ENCODE data around the gene ZBTB7C.

ZBTB7C gene

DNA sequence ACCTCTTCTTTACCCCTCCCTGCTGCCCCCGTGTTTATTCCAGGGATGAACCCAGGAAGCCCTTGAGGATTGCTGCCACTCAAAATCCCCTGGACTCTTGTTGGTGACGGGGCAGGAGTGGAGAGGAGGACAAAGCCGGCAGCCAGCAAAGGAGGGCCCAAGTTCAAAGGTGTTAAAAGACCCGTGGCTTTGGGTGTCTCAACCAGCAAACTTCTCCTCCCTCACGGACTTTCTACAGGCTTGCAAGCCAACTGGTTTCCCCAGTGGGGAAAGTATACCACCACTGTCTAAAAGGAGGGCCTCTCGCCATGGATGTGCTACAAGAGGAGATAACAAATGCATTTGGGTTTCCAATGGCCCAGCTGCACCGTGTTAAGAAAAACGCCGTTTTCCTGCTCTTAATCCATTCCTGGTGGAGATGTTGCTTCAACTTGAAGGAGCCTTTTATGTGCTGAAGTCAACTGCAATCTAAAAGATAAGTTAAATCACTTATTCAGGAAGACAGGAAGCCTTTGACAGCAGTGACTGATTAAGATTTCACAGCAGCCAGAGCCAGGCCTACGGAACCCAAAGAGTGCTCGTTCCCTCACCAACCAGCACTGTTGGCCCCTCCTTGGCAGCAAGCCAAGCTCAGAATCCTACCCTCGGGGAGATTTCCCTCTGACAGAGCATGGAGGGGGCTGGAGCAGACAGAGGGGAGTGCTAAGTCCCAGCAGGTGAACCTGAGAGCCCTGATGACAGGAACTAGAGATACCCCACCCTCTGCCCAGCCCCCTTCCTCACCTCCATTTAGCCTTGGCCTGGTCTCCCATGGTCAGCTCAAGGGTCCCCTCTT lies 57.8 kb downstream of the ZBTB7C start:
- DNase-seq: no peak

DNA sequence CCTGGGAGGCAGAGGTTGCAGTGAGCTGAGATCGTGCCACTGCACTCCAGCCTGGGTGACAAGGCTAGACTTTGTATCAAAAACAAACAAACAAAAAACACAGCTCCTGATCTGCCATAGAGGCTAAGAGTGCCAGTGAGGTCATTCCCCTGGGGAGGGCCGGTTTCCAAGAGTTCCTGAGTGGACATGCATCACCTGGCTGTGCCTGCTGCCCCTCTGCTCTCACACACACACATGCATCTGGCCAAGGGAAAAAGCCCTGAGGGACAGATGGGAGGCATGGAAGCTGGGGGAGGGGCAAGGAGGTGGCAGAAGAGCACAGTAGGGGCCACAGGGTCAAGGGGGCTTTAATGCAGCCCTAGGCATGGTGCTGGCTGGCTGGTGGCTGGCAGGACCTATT lies 60.4 kb downstream of the ZBTB7C start:
- DNase-seq: no peak

DNA sequence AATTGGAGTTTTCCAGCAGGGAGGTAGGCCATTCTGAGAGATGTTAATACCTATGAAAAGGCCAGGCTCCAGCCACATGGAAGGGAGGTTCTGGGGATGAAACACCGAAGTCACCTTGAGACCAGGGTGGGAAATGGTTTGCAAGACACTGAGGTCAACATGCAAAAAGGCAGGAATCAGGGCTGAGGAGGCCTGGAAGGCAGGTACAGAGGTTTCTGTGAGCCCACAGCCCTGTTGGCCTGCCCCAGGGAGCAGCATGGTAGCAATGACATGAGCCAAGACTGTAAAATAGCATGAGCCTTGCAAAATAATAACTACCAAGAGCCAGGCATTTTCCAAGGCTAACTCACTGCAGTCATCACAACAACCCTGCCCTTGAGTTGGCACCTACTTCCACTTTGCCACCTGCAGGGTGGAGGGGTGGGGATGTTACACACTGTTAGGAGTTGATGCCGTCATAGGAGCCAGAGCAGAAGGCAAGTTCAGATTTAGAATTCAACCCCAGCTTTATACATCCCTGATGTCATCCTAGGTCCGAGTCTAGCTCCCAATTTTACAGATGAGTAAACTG lies 61.3 kb downstream of the ZBTB7C start:
- DNase-seq: no peak

DNA sequence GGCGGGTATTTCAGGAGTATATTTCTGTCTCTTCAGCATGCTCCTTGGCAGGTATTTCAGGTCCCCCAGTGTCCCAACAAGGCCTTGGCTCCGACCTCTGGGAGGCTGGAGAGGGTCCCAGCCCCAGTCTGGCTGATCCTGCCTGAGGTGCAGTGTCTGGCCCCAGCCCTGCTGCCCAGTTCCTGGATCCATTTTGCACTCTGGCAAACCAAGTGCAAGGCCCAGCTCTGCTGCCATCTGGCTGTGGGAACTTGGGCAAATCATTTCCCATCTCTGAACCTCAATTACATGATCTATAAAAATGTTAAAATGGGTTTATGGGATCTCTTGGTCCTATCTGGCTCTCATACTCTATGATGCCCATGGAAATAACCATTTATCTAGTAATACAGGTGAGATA lies 63.6 kb downstream of the ZBTB7C start:
- DNase-seq: peak in 1 of 2 experiments; percentile 28

DNA sequence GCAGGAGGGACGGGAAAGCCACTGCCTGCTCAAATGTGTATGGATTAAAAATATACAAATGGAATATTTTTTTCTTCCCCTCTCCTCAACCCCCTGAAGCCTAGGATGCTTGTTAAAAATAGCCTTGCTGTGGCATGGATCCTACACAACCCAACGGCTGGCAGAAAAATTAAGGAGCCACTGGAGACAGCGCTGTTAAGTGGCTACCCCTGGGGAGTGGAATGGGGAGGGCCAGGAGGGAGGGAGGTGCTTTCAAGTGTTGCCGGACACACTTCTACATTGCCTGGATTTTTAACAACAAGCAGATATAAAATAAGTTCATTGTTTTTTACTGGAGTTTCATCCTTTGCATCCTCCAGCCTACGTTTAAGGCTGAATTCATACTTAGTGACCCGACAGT lies 66.6 kb downstream of the ZBTB7C start:
- DNase-seq: no peak

DNA sequence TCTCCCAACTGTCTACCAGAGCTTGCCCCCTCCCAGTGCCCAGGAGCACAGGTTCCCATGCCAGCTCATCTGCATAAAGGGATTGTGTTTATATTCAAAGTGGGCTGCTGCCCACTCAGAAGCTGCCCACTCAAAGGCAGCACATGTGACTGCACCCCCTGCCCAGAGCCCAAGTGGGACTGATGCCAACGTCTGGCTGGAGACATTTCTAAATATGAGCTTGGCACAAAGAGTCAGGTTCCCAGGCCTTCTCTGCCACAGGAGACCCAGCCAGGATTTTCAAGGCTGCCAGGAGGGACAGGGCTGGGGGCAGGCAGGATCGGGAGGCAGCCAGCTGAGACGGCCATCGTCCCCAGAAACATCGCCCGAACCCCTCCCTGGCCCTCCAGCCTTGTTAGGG lies 67.1 kb downstream of the ZBTB7C start:
- no peak for DNase-seq

DNA sequence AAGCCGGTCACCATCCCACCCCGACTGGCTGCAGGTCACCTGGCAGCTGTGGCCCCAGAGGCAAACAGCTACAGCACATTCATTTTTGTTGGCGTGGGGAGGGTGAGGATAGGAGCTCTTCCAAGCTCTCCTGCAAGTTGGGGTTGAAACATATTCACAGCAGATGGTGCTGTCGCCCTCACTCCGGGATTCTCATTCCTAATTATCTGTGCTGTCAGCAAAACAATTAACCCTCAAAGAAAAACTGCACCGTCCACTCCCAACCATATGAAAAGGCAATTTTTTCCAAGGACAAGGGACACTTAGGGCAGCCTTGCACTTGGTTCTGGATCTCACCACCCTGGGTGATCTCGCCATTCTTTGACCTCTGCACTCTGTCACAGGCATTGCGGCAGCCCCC lies 68.6 kb downstream of the ZBTB7C start:
- no peak for DNase-seq

DNA sequence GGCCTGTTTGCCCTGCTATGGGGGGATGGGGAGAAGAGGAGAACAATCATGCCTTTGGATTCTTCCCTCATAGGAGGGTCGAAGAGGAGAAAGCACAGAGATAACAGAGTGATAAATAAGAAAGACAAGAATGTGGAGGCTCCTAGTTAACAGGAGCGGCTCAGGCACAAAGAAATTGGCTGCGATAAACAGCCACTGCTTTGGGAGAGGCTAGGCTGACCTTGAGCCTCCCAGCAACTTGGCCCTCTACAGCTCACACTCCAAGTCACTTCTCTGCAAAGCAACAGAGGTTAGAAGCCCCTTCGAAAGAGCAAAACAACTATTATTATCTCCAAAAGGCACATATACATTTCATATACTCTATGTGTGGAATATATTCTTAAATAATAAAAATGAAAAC lies 69.5 kb downstream of the ZBTB7C start:
- DNase-seq: no peak

DNA sequence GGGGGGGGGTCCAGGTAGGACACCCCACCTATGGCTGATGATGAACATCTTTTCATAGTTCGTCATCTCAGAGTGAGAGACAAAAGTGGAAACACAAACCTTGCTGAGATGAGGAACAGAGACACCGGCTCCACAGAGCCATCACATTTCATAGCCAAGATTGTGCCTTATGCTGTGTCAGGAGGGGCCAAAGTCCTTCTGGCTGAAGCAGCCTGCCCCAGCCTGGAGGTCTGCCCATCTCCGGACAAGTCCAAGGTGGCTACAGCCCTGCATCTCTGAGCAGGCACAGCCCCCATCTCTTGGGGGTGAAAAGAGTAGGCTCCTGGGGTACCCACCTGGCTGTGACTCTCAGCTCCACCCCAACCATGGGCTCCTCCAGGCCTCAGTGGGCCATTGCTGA lies 70.3 kb downstream of the ZBTB7C start:
- DNase-seq: no peak

DNA sequence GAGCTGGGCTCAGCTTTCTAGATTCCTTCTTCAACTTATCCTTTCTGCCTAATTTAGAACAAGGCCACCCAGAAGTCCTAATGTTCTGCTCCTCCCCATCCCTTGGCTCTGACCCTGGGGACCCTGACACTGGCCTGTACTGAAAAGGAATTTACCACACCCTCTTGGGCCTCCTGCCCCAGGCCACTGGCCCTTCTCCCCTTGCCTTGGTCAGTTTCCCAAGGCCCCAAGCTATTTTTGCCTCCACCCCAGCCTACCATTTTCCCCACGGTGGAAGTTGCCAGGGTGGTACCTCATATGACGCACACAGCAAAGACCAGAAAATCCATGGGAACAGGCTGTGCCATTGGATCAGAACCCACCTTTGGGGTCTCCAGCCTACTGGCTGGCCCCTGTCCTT lies 72.1 kb downstream of the ZBTB7C start:
- DNase-seq: no peak

DNA sequence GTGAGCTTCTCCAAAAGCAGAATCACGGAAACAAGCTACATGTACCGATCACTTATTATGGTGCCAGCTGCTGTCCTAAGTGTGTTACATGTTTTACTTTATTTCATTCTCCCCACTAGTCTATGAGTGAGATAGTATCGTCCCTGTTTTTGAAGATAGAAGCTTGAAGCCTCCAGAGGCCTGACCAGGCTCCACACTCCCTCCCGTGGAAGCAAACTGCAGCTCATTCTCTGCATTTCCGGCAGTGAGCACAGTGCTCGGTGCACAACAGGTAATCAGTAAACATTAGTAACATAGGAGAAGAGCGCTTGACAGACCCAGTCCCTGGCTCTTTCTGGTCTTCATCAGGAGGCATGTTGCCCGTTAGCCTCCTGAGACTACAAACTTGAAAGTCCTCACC lies 72.9 kb downstream of the ZBTB7C start:
- peak in 1 of 2 experiments; percentile 16 for DNase-seq

DNA sequence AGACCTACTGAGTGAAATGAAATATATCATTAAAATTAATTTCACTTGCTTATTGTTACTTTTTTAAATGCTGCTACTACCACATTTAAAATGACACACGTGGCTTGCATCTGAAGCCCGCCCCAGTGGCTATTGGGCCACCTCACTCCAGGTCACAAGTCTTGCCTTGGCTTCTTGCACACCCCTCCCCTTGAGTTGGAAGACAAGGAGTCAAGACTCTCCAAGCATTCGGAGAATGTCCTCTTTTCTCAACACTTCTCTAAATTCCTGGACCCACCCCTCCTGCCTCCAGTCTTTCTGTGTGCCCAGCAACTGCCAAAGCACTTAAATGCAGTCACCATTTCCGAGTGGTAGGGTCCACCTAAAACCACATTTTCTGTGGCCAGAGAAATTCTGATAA lies 73.4 kb downstream of the ZBTB7C start:
- no peak for DNase-seq

DNA sequence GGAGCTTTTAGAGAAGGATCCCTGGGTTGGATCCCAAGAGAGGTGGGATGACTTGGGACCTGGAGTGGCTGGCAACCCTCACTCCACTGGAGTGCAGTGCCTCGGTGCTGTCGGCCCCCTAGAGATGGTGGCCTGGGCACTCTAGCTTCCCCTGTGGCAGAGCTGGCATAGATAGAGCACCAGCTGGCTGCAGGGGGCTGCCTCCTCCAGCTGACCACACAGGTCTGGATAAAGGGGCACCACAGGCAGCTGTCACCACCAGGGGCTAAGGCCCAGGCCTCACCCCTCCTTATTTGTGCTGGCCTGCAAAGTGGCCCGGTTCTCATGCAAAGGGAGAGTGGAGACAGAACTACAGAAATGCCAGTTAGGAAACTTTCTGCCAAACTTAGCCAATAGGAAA lies 74.3 kb downstream of the ZBTB7C start:
- DNase-seq: no peak

DNA sequence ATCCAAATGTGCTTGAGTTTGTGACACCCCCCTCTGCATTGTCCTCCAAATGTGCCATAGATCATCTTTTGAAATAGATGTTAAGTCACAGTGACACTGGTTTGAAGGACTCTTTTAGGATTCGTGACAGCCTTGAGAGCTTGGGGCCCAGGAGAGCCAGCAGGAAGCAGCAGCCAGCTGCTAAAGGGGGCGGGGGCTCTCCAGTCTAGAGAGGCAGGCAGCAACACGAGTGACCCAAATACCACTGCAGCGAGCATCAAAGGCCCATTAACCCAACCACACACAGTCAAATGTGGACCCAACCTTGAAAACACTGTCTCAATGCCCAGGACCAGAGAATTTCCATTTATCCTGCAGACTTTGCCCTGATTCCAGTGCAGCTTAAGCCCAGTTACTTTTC lies 75.6 kb downstream of the ZBTB7C start:
- DNase-seq: no peak

DNA sequence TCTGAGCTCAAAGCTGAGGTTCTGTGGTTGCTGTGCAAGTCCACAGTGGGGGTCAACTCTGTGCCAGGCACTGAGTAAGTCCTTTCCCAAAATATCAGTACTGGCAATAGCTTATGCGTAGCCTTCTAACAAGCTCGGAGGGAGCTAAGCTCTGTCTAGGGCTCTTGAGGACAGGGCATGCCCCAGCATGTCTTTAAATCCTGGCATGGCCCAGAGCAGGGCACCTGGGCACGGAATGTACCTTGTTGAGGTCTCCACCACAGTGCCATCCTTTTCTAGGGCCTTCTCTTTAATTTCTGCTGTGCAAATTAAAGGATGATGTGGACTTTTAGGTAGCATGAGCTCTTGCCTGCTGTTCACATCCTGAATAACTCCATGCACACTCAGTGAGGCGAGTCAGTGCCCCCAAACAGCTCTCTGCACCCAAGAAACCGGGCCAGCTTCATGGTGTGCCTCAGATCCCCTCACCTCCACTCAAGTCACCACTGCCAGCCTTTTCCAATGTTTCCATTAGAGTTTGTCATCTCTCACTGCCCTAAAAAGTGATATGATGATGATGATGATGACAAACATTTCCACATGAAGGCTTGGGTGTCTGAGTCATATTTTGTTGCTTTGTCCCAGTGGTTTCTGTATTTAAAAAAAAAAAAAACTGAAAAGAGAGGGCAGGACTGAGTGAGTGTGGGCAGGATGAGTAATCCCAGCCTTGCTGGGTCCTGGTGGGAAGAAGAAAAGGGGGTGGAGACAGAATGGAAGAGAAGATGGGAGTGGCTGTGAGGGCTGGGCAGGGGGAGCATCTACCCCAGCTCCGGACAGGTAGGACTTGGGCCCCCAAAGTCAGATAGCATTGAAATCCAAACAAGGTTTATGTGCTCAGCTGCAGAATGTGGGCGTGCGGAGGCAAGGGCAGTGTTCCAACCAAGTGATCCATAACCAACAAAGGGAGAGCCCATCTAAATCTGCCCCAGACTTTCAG lies 78.9 kb downstream of the ZBTB7C start:
- no peak for DNase-seq

DNA sequence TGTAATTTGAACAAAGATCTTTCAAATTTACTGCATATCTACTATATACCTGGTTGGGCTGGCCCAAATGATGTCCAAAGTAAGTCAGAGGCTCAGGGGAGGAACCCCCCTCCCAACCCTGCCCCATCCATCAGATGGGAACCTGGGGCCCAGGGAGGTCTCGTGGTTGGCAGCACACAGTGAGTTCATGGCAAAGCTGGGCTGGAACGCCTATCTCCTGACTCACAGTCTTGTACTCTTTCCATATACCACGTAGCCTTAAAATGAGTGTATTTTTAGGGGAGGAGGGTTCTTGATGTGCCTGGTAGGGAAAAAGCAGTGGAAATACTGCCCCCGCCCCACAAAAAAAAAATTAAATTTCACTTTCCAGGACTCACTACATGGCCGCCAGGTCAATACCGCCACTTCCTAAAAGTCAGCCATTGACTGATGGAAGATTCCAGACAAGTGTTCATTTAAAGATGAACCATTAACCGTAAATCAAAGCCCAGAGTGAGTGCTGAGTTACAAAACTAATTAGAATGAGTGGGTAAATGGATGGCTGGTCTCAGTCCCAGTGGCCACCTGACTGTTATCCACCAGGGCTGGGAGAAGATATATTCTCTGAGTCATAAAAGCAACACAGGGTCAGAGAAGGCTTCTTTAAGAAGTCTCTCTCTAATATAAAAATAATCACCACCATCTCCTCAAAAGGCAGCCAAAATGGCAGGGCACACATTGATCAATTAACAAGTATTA lies 80.5 kb downstream of the ZBTB7C start:
- no peak for DNase-seq

DNA sequence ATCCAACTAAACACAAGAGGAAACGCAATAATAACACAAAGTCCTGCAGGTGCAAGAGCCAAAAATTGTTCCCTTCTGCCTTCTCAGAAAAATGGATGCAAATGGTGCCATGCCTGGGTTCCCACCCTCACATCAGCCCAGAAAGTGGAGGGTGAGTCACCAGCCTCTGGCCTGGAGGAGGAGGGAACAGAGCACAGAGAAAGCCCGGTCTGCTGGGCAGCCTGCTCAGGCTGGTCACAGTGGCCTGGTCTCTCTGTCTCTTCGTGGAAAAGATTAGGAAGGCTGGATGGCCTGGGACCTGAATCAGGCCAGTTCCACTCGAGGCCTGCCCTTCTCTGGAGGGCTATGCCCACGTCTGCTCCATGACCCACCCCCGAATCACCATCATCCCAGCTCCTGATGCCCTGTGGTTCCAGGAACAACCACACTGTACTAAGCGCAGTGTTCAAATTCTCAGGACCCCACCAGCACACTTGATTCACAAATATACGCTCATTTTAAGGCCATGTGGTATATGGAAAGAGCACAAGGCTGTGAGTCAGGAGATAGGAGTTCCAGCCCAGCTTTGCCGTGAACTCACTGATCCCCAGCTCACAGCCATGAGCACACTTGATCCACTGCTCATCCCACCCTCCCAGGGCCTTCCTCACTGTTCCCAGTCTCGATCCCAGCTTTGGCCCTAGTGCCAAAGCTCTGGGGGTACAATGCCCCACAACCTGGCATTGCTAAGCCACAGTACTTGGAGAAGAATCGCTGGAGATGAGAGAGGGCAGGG lies 82.1 kb downstream of the ZBTB7C start:
- DNase-seq: no peak

DNA sequence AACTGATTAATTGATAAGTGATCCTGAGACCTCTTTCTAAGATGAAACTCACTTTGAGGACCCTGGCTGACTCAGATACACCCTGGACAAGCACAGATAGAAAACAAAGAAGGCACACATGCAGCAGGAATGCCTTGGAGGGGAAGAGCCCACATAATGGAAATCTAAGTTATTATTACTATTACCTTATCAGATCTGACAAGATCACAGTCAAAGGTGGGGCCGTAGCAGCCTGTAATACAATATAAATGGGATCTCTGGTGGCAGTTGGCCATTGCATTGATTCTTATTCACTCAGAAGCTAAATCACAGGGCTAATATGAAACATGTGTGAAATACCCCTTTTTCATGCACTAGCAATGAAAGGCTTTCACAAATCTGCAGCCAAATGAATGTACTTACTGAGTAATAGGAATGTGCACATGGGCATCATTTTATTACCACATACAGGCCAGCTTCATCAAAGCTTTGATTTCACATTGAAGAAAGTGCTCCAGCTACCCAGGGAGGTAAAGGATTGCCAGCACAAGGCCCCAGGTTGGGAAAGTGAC lies 84.0 kb downstream of the ZBTB7C start:
- no peak for DNase-seq

DNA sequence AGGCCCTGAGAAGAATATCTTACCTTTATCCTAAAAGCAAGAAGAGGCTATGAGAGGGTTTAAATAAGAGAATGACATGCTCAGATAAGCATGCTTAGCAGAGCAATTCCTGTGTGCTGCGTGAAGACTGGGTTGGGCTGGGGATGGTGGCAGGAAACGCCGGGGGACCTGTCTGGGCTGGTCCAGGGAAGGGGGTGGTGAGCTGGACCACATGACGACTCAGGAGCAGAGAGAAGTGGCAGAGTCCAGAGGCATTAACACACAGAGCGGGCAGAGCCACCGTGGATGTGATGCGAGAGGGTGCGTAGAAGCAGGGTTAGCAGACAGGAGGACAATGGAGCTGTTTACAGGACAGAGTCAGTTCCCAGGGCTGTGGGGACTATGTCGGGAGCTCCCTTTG lies 84.5 kb downstream of the ZBTB7C start:
- DNase-seq: no peak

DNA sequence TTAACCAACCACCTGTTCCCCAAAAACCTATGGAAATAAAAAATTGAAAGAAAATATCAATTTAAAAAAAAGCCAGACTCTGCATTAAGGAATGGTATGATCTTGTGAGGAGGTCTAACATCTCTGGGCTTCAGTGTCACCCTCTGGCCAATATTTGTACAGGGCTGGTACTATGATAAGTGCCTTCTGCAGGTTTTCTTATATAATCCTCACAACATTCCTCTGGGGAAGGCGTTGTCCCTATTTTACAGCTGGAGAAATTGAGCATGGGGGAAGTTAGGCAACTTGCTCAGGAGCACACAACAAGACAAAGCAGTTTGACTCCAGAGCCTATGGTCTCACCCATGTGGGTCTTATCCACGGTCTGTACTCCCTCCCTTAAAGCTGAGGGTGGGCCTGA lies 86.0 kb downstream of the ZBTB7C start:
- DNase-seq: no peak

DNA sequence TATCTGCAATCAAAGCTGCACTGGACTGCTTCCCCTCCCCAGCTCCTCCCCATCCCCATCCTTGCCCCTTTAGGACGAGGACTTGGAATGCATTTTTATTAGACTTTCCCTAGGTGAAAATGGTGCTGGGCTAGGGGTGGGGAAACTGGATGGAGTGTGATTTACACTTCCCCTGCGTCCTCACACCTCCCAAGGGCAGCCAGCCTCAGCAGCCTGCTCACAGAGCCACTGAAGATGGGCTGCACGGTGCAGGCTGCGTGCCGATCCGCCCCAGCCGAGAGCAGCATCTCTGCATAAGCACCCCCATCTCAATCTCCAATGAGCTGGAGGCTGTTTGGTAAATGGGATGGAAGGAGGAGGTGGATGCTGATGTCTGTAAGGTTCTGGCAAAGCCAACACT lies 87.6 kb downstream of the ZBTB7C start:
- no peak for DNase-seq

DNA sequence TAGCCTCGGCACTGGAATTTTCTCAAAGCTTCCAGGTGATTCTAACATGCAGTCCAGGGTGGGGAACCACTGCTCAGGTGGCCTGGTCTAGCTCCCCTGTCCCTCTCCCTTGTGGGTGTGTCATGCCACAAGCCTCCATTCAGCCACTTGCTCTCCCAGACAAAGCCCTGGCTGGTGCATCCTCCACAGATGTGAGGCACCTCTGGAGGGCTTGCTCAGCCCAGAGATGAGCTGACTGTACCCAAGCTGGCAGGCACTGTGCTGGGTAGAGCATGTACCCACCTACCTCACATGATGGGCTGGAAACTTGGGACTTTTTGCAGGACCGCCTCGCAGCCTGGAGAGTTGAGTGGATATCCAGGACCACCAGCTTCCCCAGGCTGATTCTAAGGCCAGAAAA lies 88.1 kb downstream of the ZBTB7C start:
- no peak for DNase-seq
